Urothelium cell line (cell line): ENCODE results near the gene TRPV3.
"Not testable (repeated sequence)": the region's sequence is repeated elsewhere in the genome, so short reads cannot be mapped to it uniquely, and the experiment has no call there.

Source experiments
- DNase-seq: peaks from one replicate; pipeline ENCODE4 v3.0.0; 2011; ENCODE audit warnings: low spot score, mixed read lengths
- FAIRE-seq: peaks from 2 replicates; lab custom pipeline; 2011; peaks lifted over from hg19 to GRCh38; lab: Jason Lieb, UNC

TRPV3 gene

DNA sequence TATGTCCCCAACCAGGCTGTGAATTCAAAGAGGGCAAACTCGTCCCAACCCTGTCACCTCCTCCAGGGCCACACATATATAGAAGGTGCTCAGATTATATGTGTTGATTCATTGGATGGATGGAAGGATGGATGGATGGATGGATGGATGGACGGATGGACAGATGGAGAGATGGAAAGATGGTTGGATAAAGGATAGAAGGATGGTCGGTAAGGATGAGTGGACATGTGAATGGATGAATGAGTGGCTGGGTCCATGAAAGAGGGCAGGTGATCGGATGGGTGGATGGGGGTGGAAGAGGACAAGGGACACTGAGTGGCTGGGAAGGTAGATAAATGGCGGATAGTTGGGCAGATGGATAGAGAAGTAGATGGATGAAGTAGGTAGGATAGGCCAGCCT is 30.1 kb downstream of the TRPV3 start:
- no peak for FAIRE-seq
- DNase-seq: no peak

DNA sequence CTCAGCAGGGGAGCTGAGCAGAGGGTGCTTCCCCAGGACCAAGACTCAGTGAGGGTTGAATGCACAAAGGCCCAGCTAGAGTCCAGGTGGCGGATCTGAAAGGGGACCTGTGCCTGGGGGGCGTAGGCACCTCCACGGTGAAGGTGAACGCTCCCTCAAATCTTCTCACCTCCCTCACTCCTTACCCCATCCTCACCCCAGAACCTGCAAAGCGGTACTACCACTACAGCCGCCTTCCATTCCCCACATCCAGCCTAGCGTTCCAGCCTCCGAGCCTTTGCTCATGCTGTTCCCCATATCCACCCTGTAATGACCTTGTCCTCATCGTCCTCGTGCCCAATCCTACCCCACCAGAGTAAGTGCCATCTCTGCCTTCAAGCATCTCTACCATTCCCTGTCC is 30.6 kb downstream of the TRPV3 start:
- no peak for FAIRE-seq
- no peak for DNase-seq

DNA sequence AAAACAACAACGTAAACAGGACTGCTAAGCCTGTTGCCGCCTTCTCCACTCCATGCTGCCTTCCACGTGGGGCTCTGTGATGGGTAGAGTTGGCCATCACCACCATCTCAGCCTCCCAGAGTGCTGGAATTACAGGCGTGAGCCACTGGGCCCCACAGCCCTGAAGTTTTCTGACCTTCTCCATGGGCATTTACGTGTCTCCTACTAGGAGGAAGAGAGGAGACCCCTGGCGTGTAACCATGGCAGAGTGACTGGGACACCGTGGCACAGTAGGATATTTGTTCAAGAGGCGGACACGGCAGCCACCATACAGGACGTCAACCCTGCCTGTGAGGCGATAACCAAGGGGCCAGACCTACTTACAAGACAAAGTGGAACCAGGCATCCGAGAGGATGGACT is 31.1 kb downstream of the TRPV3 start:
- FAIRE-seq: no peak
- no peak for DNase-seq

DNA sequence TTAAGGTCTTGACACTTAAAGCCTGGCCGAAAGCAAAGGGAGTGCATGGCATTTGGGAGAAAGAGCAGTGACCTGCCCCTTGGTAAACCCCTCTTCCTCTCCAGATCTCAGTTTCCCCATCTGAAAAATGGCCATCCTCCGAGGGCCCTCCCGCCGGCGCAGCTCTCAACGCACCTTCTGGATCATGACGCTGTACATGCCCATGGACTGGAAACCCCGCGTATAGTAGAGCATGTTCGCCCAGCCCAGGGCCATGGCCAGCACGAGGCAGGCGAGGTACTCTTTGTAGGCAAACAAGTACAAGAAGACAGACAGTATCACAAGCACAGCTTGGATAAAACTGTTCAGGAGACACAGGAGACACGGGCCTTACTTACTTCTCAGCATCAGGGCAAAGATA is 33.6 kb downstream of the TRPV3 start:
- FAIRE-seq: no peak
- no peak for DNase-seq

GRCh38 chr17:3519472-3519871 is 38.1 kb downstream of the TRPV3 start:
- FAIRE-seq, DNase-seq: not testable (repeated sequence)

- FAIRE-seq (no peak), DNase-seq (no peak)
Observed at GRCh38 chr17:3514873-3515272, 42.7 kb downstream of the TRPV3 start.

DNA sequence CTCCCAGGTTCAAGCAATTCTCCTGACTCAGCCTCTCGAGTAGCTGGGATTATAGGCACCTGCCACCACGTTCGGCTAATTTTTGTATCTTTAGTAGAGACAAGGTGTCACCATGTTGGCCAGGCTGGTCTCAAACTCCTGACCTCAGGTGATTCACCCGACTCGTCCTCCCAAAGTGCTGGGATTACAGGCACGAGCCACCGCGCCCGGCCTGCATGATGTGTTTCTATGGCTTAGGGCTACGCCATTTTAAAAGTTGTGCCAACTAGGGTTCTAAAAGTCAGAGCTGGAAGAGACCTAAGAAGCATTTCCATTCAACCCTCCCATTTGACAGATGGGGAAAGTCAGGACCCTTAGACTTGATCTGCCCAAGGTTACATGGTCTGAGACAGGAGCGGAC is 43.4 kb downstream of the TRPV3 start:
- DNase-seq, FAIRE-seq: not testable (repeated sequence)

GRCh38 chr17:3513305-3514035 is 44.1 kb downstream of the TRPV3 start:
- no peak for FAIRE-seq

DNA sequence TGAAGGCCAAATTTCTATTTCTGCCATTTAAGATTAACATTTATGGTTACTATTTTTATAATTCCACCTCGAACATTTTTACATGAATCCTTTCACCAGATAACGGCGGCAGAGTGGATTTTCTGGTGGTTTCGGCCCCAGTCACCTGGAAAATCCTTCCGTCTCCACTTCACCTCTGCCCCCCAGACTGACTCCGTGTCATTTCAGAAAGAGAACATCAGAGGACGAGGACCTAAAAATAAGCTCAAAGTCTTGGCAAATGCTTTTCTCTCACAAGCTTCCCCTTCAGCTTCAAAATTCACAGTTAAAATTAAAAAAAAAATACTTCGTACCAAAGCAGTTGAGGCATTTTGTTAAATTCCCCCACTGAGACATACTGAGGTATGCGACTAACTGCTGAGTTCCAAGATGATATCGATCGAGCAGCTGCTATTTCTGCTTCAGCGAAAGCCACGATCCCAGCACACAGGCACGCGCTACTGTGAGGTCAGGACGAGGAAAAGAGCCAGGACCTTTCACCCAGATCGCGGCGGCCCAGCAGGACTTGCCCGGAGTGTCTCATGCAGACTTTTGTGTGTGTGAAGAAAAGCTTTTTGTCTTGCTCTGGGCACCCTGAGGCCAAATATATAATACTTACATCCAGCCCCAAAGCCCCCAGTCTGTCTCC is 45.0 kb downstream of the TRPV3 start:
- DNase-seq (peak; percentile 16), FAIRE-seq (no peak)

More at GRCh38 chr17:3513305-3514035, 44.1 kb downstream of the TRPV3 start:
- DNase-seq: no peak

- DNase-seq: no peak
- FAIRE-seq: no peak
Observed at GRCh38 chr17:3511852-3512504, 45.6 kb downstream of the TRPV3 start.

GRCh38 chr17:3510090-3510489 is 47.5 kb downstream of the TRPV3 start:
- no peak for DNase-seq
- FAIRE-seq: no peak

DNA sequence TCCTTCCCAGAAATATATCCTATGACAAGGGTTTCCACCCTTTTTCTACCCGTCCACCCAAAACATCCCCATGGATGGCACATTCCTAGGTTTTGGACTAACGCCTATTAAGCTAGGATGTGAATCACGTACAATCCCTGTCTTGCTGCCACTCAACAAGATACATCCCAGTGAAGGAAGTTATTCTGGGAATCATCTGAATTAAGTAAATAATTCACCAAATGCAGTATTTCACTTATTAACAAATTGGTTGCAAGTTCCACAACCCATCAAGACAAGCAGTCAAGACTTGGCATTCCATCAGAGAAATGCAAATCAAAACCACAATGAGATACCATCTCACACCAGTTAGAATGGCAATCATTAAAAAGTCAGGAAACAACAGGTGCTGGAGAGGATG is 49.7 kb downstream of the TRPV3 start:
- FAIRE-seq (no peak), DNase-seq (no peak)

DNA sequence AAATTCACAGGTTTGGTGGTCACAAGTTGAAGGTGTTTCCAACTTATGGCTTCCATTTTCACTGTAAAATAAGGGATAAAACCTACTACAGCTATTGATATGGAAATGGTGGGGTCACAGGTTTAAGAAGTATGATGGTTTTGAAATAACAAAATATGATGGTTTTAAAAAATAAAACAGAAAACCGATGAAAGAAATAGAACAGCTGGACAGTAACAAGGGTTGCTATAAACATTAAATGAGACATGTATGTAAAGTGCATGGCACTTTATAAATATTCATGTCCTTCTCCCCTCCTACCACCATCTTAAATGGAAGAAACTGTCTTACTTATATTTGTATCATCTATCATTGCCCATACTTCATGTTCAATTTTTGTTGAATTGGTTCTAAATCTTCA is 50.5 kb downstream of the TRPV3 start:
- DNase-seq (no peak), FAIRE-seq (no peak)

DNA sequence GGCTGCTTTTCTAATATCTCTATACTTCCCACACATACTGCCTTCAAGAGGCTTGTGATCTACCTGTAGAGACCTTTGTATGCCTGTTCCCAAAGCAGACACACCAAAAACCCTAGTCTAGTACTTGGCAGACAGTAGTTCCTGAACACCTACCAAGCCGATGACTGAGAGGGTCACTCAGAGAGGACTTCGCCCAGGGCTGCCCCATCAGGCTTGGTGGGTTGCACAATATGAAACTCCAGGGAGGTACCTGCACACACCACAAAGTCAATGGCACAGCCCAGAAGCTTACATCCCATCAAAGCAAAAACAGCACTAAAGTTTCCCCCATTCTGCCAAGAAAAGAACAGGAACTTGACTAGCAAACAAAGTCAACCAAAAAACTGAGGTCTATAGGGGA is 51.6 kb downstream of the TRPV3 start:
- DNase-seq: no peak
- FAIRE-seq: no peak

- no peak for DNase-seq
- FAIRE-seq: no peak
Observed at GRCh38 chr17:3505008-3505407, 52.6 kb downstream of the TRPV3 start.

DNA sequence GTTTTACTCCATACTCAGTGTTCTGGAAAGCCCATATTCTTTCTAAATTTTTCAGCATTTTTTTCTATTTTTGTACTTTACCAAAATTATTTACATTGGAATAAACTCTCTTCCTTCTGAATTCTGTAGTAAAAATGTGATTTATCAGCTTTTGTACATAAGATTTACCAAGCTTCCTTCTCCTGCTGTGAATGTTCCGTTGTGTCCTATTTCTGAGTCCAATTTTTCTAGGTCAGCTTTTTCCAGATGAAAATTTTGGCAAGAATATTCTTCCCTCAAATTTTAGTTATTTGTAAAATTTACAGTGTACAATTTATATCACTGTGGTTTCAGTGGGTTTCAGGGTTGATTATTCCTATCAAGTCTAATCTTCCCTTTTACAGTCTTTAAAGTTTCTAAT is 54.3 kb downstream of the TRPV3 start:
- no peak for FAIRE-seq

DNA sequence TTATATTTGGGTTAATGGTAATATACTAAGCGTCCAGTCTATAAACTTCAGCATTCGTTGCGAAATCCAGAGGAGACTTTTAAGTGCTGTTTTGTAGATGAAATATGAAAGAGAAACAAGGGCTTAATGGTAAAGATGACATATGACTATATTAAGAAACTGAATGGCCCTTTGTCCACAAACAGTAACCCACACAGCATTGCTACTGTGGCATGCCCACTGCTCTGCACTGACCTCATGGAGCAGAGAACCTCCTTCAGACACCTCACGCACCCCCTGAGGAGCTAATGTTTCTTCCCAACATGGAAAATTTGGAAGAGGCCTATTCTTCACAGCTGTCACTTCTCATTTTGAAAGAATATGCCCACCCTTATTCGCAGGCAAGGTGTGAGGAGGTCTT is 55.1 kb downstream of the TRPV3 start:
- DNase-seq (no peak), FAIRE-seq (no peak)

More for the DNA sequence above, 54.3 kb downstream of the TRPV3 start:
- DNase-seq: no peak

- DNase-seq: no peak
- no peak for FAIRE-seq
Observed at GRCh38 chr17:3501344-3501743, 56.3 kb downstream of the TRPV3 start.

DNA sequence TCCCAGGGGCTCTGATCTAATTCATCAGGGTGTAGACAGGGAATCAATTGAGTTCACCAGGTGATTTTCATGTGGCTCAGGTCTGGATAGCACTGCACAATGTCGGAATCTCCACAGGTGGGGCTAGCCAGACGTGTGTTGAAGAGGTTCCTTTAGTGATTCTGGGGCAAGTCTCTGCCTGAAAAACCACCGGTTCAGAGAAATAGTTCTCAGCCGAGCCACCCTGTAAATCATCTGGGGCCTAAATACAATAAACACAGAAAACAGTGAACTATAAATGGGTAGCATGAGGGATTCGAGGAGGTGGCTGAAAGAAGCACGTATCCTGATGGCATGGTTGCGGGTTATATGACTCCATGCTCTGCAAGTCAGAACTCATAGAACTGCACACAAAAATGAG is 60.5 kb downstream of the TRPV3 start:
- DNase-seq: no peak
- no peak for FAIRE-seq

- DNase-seq (no peak), FAIRE-seq (no peak)
Observed at GRCh38 chr17:3485481-3486068, 72.0 kb downstream of the TRPV3 start.

- DNase-seq (no peak), FAIRE-seq (no peak)
Observed at GRCh38 chr17:3482852-3483251, 74.8 kb downstream of the TRPV3 start.

DNA sequence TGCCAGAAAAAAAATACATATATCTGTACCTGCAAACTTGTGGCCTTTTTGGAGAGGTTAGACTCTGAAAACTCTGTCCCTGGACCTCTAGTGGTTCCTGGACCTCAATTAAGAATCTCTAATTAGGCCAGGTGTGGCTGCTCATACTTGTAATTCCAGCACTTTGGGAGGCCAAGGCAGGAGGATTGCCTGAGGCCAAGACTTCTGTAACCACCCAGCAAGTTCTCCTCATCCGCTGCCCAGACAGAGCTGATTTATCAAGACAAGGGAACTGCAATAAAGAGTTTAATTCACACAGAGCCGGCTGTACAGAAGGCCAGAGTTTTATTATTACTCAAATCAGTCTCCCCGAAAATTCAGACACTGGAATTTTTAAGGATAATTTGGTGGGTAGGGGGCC is 77.6 kb downstream of the TRPV3 start:
- FAIRE-seq (no peak), DNase-seq (no peak)
